Thyroid gland (tissue), 4 donors: ENCODE measurements around the gene GPR162.

Experiments used
- POLR2A ChIP-seq, 2 donors: fragments of 450-650 bp; IDR thresholded peaks; one replicate each; pipeline ENCODE4 v1.6.1; 2017; ENCODE audit warnings: antibody characterized with exemption in 2 of 2, mild to moderate bottlenecking in 2 of 2, moderate library complexity in 1 of 2
- TF ChIP-seq, protein P1 (sequence below), 6 experiments: fragments of 200-600 bp in 3 of 6; fragments of 450-650 bp in 3 of 6; sonication (generic) in 3 of 6; IDR thresholded peaks; one replicate each; pipeline ENCODE4 v1.5.1; 2016 to 2019; ENCODE audit warnings: antibody characterized with exemption in 6 of 6, mild to moderate bottlenecking in 2 of 6, inconsistent platforms in 1 of 6, moderate library complexity in 1 of 6

DNA sequence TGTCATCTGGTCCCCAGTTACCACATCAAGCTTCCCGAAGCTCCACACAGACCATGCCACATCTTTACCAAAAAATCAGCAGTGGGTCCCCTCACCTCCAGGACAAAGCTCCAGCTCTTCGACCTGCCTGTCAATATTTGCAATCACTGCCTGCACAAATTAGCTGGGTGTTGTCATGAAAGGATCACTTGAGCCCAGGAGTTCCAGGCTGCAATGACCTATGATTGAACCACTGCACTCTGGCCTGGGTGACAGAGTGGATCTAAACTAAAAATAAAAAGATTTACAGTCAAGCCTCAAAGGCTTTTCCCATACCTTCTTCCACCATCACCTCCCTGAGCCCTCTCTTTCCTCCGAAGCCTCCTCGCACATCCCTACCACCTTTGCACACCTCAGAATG lies 25.0 kb upstream of the GPR162 start:
- TF ChIP-seq POLR2A (IDR thresholded peaks at IDR 0.05), result no peak
- TF ChIP-seq, protein P1, sequence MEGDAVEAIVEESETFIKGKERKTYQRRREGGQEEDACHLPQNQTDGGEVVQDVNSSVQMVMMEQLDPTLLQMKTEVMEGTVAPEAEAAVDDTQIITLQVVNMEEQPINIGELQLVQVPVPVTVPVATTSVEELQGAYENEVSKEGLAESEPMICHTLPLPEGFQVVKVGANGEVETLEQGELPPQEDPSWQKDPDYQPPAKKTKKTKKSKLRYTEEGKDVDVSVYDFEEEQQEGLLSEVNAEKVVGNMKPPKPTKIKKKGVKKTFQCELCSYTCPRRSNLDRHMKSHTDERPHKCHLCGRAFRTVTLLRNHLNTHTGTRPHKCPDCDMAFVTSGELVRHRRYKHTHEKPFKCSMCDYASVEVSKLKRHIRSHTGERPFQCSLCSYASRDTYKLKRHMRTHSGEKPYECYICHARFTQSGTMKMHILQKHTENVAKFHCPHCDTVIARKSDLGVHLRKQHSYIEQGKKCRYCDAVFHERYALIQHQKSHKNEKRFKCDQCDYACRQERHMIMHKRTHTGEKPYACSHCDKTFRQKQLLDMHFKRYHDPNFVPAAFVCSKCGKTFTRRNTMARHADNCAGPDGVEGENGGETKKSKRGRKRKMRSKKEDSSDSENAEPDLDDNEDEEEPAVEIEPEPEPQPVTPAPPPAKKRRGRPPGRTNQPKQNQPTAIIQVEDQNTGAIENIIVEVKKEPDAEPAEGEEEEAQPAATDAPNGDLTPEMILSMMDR (IDR thresholded peaks at IDR 0.05), result no peak
